Suprapubic skin (tissue), 3 donors: ENCODE results near the gene KRT85.

Source experiments
- CTCF ChIP-seq, 2 donors: fragments of 200-600 bp in 1 of 2; fragments of 450-650 bp in 1 of 2; sonication (generic) in 1 of 2; IDR thresholded peaks; one replicate each; pipeline ENCODE4 v1.5.1; 2016 to 2019; ENCODE audit warnings: antibody characterized with exemption in 2 of 2, mild to moderate bottlenecking in 1 of 2, moderate library complexity in 1 of 2
- EP300 ChIP-seq: sonication (generic); formaldehyde crosslinking; IDR thresholded peaks from one replicate; pipeline ENCODE4 v1.6.1; 2017; ENCODE audit warnings: antibody characterized with exemption
- POLR2A ChIP-seq, 2 donors: fragments of 450-650 bp; IDR thresholded peaks; one replicate each; pipeline ENCODE4 v1.6.1; 2017; ENCODE audit warnings: antibody characterized with exemption in 2 of 2, mild to moderate bottlenecking in 2 of 2, moderate library complexity in 2 of 2

GRCh38 chr12:52327052-52327829, 40.0 kb downstream of the KRT85 start:
- TF ChIP-seq CTCF (IDR thresholded peaks at IDR 0.05) (peak; percentile 67 to 81), POLR2A (IDR thresholded peaks at IDR 0.05) (no peak), EP300 (no peak)
